GM23338 (cell line): ENCODE results near the gene IGIP. TPM values are rescaled to one million over a fixed set of nuclear protein-coding genes. Genes with fewer than 3 reads are reported as not detected.

ENCODE experiments used
- ATAC-seq: fragments of 200-7000 bp; cut with Tn5 transposase; 3 replicates; pipeline ENCODE4 v1.9.1; 2020
- DNase-seq: peaks from one replicate; pipeline ENCODE4 v3.0.0-alpha.2; 2015; ENCODE audit warnings: low spot score
- H2AFZ ChIP-seq: fragments of 200-600 bp; sonication (generic); 2 replicates; pipeline ENCODE4 v1.8.0; 2016; ENCODE audit warnings: antibody characterized with exemption, mild to moderate bottlenecking, moderate library complexity
- H3F3A ChIP-seq: fragments of 200-600 bp; sonication (generic); replicated peaks from 2 replicates; pipeline ENCODE4 v1.8.0; 2017; ENCODE audit warnings: antibody characterized with exemption, mixed run types, low read depth
- H3K27ac ChIP-seq: fragments of 200-600 bp; sonication (generic); 2 replicates; pipeline ENCODE4 v1.6.1; 2016; ENCODE audit warnings: low read depth
- H3K27me3 ChIP-seq: fragments of 200-600 bp; sonication (generic); 2 replicates; pipeline ENCODE4 v1.8.0; 2016; ENCODE audit warnings: mild to moderate bottlenecking, mixed run types, moderate library complexity; ENCODE audit not compliant: insufficient read depth
- H3K36me3 ChIP-seq: fragments of 200-600 bp; sonication (generic); 2 replicates; pipeline ENCODE4 v1.8.0; 2016; ENCODE audit warnings: mild to moderate bottlenecking; ENCODE audit not compliant: insufficient read depth
- H3K4me1 ChIP-seq: fragments of 200-600 bp; sonication (generic); 2 replicates; pipeline ENCODE4 v1.8.0; 2016; ENCODE audit warnings: mild to moderate bottlenecking, moderate library complexity; ENCODE audit not compliant: insufficient read depth
- H3K4me2 ChIP-seq: fragments of 200-600 bp; sonication (generic); 2 replicates; pipeline ENCODE4 v1.7.1; 2017; ENCODE audit warnings: mixed run types
- H3K4me3 ChIP-seq: fragments of 200-600 bp; sonication (generic); 2 replicates; pipeline ENCODE4 v1.6.1; 2016; ENCODE audit warnings: mixed run types
- H3K79me2 ChIP-seq: fragments of 200-600 bp; sonication (generic); replicated peaks from 2 replicates; pipeline ENCODE4 v1.8.0; 2017; ENCODE audit warnings: mild to moderate bottlenecking; ENCODE audit not compliant: insufficient read depth
- H3K9me2 ChIP-seq: fragments of 200-600 bp; sonication (generic); 2 replicates; pipeline ENCODE4 v1.8.0; 2017; ENCODE audit not compliant: insufficient read depth
- H4K20me1 ChIP-seq: fragments of 200-600 bp; sonication (generic); replicated peaks from 2 replicates; pipeline ENCODE4 v1.8.0; 2017; ENCODE audit warnings: mild to moderate bottlenecking; ENCODE audit not compliant: insufficient read depth
- H3K27ac Mint-ChIP-seq: 2 replicates; pipeline ENCODE4 v1.8.0; 2020; ENCODE audit warnings: inconsistent platforms, mild to moderate bottlenecking, moderate library complexity, mixed read lengths
- H3K27me3 Mint-ChIP-seq: 3 replicates; pipeline ENCODE4 v1.8.0; 2022; ENCODE audit warnings: low read depth, mild to moderate bottlenecking, moderate library complexity, mixed read lengths, inconsistent platforms; ENCODE audit not compliant: insufficient read depth, poor library complexity
- H3K36me3 Mint-ChIP-seq: 3 replicates; pipeline ENCODE4 v1.8.0; 2021; ENCODE audit warnings: low read depth, mild to moderate bottlenecking, inconsistent platforms, moderate library complexity, mixed read lengths
- H3K4me1 Mint-ChIP-seq: 3 replicates; pipeline ENCODE4 v1.8.0; 2020; ENCODE audit warnings: mild to moderate bottlenecking, inconsistent platforms, mixed read lengths
- H3K4me3 Mint-ChIP-seq: 3 replicates; pipeline ENCODE4 v1.8.0; 2021; ENCODE audit warnings: moderate library complexity, mild to moderate bottlenecking, inconsistent platforms, mixed read lengths
- H3K9me3 Mint-ChIP-seq: 3 replicates; pipeline ENCODE4 v1.8.0; 2020; ENCODE audit warnings: moderate library complexity, mild to moderate bottlenecking, inconsistent platforms, mixed read lengths
- CREB1 ChIP-seq: fragments of 250-450 bp; sonication (Bioruptor Pico); IDR thresholded peaks from 2 replicates; pipeline ENCODE4 v1.5.0; 2020; ENCODE audit warnings: low read depth, mild to moderate bottlenecking, moderate library complexity
- EZH2 ChIP-seq: fragments of 200-600 bp; sonication (generic); IDR thresholded peaks from one replicate; pipeline ENCODE4 v1.8.0; 2017; ENCODE audit warnings: antibody characterized with exemption, mild to moderate bottlenecking, low read depth; ENCODE audit not compliant: unreplicated experiment
- JUNB ChIP-seq: IDR thresholded peaks from one replicate; pipeline ENCODE4 v1.6.1; 2016; ENCODE audit warnings: antibody characterized with exemption; ENCODE audit not compliant: unreplicated experiment
- NANOG ChIP-seq: IDR thresholded peaks from 2 replicates; pipeline ENCODE4 v1.6.1; 2016; ENCODE audit warnings: antibody characterized with exemption, borderline replicate concordance
- POLR2AphosphoS5 ChIP-seq: IDR thresholded peaks from 2 replicates; pipeline ENCODE4 v1.6.1; 2016; ENCODE audit warnings: antibody characterized with exemption, low read depth
- STAT1 ChIP-seq: IDR thresholded peaks from one replicate; pipeline ENCODE4 v1.6.1; 2016; ENCODE audit warnings: antibody characterized with exemption; ENCODE audit not compliant: unreplicated experiment
- ZNF114 ChIP-seq: fragments of 250-450 bp; sonication (Bioruptor Pico); IDR thresholded peaks from 2 replicates; pipeline ENCODE4 v1.5.0; 2020; ENCODE audit warnings: mild to moderate bottlenecking, moderate library complexity
- ZNF331 ChIP-seq: fragments of 250-450 bp; sonication (Bioruptor Pico); IDR thresholded peaks from 2 replicates; pipeline ENCODE4 v1.5.0; 2020; ENCODE audit warnings: low read depth, mild to moderate bottlenecking, moderate library complexity
- polyA plus RNA-seq: library from polyadenylated mRNA; unstranded; fragments of >200 nt; fragmentation: Nextera tagmentation; extraction: Ambion mirVana; gene quantifications from 2 replicates; pipeline ENCODE4 v1.2.1, GENCODE V29; 2016
- total RNA-seq: library from RNA; depleted of rRNA; stranded (reverse); fragments of >200 nt; shearing (Covaris generic); gene quantifications from 2 replicates; pipeline ENCODE4 v1.2.3, GENCODE V29; 2014
- TF ChIP-seq, protein P1 (sequence below): fragments of 250-450 bp; sonication (Bioruptor Pico); IDR thresholded peaks from 2 replicates; pipeline ENCODE4 v1.5.0; 2020; ENCODE audit warnings: mild to moderate bottlenecking, moderate library complexity
- TF ChIP-seq, protein P2 (sequence below), 2 experiments: fragments of 200-600 bp in 1 of 2; sonication (generic) in 1 of 2; conservative IDR thresholded peaks; 2 replicates each; pipeline versions ENCODE4 v1.5.1 to v1.6.1; 2016 to 2017; ENCODE audit warnings: antibody characterized with exemption in 2 of 2, low read depth in 2 of 2, mild to moderate bottlenecking in 2 of 2, moderate library complexity in 1 of 2

IGIP gene
- total and polyA plus RNA-seq, 2 experiments from 2014 or later, result 0.21 to 0.38 TPM

DNA sequence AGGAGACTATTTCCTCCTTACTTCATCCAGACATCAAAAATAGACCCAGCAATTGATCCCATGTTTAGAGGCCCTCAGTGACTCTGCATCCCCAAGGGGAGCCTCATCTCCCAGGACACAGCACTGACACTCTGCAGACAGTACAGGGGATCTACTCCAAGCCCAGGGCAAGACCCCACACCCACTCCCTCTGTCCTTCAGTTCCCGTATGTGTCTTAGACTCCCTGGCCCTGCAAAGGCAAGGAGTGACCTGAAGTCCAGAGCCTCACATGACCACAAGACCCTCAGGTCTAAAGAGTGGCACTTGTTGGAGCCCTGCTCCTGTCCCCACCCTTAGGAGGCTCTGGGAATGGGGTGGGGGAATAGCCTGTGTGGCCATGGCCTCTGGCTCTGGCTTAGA, 21.7 kb downstream of the IGIP start (continued):
- TF ChIP-seq, protein P1, sequence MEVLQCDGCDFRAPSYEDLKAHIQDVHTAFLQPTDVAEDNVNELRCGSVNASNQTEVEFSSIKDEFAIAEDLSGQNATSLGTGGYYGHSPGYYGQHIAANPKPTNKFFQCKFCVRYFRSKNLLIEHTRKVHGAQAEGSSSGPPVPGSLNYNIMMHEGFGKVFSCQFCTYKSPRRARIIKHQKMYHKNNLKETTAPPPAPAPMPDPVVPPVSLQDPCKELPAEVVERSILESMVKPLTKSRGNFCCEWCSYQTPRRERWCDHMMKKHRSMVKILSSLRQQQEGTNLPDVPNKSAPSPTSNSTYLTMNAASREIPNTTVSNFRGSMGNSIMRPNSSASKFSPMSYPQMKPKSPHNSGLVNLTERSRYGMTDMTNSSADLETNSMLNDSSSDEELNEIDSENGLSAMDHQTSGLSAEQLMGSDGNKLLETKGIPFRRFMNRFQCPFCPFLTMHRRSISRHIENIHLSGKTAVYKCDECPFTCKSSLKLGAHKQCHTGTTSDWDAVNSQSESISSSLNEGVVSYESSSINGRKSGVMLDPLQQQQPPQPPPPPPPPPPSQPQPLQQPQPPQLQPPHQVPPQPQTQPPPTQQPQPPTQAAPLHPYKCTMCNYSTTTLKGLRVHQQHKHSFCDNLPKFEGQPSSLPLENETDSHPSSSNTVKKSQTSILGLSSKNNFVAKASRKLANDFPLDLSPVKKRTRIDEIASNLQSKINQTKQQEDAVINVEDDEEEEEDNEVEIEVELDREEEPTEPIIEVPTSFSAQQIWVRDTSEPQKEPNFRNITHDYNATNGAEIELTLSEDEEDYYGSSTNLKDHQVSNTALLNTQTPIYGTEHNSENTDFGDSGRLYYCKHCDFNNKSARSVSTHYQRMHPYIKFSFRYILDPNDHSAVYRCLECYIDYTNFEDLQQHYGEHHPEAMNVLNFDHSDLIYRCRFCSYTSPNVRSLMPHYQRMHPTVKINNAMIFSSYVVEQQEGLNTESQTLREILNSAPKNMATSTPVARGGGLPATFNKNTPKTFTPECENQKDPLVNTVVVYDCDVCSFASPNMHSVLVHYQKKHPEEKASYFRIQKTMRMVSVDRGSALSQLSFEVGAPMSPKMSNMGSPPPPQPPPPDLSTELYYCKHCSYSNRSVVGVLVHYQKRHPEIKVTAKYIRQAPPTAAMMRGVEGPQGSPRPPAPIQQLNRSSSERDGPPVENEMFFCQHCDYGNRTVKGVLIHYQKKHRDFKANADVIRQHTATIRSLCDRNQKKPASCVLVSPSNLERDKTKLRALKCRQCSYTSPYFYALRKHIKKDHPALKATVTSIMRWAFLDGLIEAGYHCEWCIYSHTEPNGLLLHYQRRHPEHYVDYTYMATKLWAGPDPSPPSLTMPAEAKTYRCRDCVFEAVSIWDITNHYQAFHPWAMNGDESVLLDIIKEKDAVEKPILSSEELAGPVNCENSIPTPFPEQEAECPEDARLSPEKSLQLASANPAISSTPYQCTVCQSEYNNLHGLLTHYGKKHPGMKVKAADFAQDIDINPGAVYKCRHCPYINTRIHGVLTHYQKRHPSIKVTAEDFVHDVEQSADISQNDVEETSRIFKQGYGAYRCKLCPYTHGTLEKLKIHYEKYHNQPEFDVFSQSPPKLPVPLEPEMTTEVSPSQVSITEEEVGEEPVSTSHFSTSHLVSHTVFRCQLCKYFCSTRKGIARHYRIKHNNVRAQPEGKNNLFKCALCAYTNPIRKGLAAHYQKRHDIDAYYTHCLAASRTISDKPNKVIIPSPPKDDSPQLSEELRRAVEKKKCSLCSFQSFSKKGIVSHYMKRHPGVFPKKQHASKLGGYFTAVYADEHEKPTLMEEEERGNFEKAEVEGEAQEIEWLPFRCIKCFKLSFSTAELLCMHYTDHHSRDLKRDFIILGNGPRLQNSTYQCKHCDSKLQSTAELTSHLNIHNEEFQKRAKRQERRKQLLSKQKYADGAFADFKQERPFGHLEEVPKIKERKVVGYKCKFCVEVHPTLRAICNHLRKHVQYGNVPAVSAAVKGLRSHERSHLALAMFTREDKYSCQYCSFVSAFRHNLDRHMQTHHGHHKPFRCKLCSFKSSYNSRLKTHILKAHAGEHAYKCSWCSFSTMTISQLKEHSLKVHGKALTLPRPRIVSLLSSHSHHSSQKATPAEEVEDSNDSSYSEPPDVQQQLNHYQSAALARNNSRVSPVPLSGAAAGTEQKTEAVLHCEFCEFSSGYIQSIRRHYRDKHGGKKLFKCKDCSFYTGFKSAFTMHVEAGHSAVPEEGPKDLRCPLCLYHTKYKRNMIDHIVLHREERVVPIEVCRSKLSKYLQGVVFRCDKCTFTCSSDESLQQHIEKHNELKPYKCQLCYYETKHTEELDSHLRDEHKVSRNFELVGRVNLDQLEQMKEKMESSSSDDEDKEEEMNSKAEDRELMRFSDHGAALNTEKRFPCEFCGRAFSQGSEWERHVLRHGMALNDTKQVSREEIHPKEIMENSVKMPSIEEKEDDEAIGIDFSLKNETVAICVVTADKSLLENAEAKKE, result no peak
- TF ChIP-seq EZH2 (no peak), NANOG (no peak), STAT1 (no peak), POLR2AphosphoS5 (no peak), JUNB (no peak), ZNF114 (CRISPR knock-in tag) (no peak), ZNF331 (no peak)

DNA sequence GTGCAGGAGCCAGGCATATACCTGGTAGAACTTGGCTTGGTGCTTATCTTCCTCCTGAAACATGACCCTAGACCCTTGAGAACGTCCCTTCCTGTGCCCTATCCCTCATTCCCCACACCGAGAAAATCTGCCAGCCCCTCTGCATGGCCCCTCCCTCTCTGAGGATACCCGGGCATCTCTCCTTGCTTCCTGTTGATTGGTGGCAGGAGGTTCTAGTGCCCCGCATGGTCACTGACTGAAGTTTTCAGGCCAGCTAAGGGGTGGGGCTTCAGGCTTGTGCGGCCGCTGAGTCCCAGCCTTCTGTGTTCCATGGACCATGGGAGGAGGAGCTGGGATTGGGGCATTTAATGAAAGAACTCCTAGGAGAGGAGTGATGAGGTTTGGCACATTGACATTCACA, 22.8 kb downstream of the IGIP start:
- H3K4me1 Mint-ChIP-seq, result peaks cover 38% of the 10 kb centered on the region
- Histone ChIP-seq H2AFZ (no peak overlapping the region), H3K27ac (no peak overlapping the region), H3K9me2 (no peaks in the 10 kb centered on the region), H3K79me2 (no peaks in the 10 kb centered on the region), H3K4me3 (no peak overlapping the region), H3K36me3 (no peaks in the 10 kb centered on the region; the same call in 1 of the 2 replicates), H3F3A (no peaks in the 10 kb centered on the region), H3K4me2 (no peak overlapping the region), H4K20me1 (peaks cover 3% of the 10 kb centered on the region; the same call in 1 of the 2 replicates), H3K27me3 (peaks cover 59% of the 10 kb centered on the region), H3K4me1 (peaks cover 20% of the 10 kb centered on the region)
- peak; percentile 89 for DNase-seq
- no peaks in the 10 kb centered on the region for H3K9me3 Mint-ChIP-seq
- ATAC-seq, result peak; percentile 60
- peaks cover 47% of the 10 kb centered on the region for H3K27me3 Mint-ChIP-seq
- no peak overlapping the region for H3K4me3 Mint-ChIP-seq
- H3K27ac Mint-ChIP-seq, result no peak overlapping the region
- TF ChIP-seq CREB1, result no peak
- TF ChIP-seq, protein P2, sequence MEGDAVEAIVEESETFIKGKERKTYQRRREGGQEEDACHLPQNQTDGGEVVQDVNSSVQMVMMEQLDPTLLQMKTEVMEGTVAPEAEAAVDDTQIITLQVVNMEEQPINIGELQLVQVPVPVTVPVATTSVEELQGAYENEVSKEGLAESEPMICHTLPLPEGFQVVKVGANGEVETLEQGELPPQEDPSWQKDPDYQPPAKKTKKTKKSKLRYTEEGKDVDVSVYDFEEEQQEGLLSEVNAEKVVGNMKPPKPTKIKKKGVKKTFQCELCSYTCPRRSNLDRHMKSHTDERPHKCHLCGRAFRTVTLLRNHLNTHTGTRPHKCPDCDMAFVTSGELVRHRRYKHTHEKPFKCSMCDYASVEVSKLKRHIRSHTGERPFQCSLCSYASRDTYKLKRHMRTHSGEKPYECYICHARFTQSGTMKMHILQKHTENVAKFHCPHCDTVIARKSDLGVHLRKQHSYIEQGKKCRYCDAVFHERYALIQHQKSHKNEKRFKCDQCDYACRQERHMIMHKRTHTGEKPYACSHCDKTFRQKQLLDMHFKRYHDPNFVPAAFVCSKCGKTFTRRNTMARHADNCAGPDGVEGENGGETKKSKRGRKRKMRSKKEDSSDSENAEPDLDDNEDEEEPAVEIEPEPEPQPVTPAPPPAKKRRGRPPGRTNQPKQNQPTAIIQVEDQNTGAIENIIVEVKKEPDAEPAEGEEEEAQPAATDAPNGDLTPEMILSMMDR (conservative IDR thresholded peaks at IDR 0.05; ENCODE audit: low read depth in 2 of 2), result peak in 1 of 2 experiments; percentile 27; a peak in 2 of 4 replicates
- no peaks in the 10 kb centered on the region for H3K36me3 Mint-ChIP-seq
